ENCODE measurements around the gene TMEM161B.
"Not testable (repeated sequence)": the region's sequence is repeated elsewhere in the genome, so short reads cannot be mapped to it uniquely, and the experiment has no call there.

The TMEM161B gene

DNA sequence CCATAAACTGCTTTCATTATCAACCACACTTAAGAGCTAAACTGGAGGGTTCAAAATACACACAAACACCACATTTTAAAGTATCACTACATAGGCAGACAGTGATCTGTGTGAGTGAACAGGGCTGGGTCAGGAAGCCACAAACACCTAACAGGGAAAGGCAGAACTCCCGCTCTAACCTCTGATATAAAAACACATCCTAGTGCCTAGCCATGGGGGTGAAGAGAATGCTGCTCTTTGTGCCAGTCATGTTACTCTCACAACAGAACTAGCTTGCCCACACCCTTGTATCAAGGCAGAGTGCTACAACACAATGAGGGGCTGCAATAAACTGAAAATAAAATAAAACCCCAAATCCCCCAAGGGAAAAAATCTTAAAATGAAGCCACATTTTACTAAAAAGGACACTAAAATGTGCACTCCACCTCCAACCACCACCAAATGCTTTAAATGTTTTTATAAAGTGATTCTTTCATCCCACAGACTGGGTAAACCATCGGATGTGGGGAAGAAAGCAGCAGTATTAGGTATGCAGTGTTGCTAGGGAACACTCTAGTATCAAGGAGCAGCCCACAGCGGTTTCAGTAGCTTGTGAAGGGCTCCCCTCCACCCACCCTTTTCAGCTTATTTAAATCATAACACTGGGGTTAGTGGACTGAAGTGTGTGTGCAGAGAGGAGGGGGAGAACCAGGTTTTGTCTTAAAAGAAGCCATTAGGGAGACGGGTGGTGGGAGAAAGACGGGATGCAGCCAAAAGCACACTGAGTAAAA lies 64.5 kb downstream of the TMEM161B start:
- Histone ChIP-seq H3K27ac (ENCODE audit: low read depth, low read length) (no peak overlapping the region), H3K9ac (ENCODE audit: low read length) (no peak overlapping the region), H3K27me3 (ENCODE audit: control insufficient read depth, insufficient read depth, low read length) (no peaks in the 10 kb centered on the region), H3K4me3 (ENCODE audit: low read length) (no peak overlapping the region), H3K36me3 (ENCODE audit: control insufficient read depth, insufficient read depth, low read length) (peaks cover 2% of the 10 kb centered on the region), H3K4me1 (ENCODE audit: control insufficient read depth, insufficient read depth, low read length) (no peaks in the 10 kb centered on the region)

DNA sequence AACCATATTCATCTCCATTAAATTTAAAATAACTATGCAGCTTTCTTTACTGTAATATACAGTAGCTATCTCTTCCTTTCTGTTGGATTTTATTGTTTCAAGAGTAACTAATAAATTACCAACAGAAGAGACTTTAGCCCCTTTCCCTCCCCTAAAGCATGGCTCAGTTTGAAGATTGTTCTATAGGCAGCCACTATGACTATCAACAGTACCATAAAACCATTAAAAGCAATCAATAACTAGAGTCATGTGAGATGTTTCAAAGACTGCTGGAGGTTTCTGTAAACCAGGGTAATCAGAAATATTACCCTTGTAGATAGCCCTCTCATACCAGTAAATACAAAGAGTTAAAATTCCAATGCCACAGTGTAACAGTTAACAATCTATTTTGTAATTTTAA lies 73.0 kb downstream of the TMEM161B start:
- Histone ChIP-seq H3K9ac (ENCODE audit: low read length) (no peak overlapping the region), H3K4me3 (ENCODE audit: low read length) (no peak overlapping the region), H3K27ac (ENCODE audit: low read depth, low read length) (no peak overlapping the region), H3K4me1 (ENCODE audit: control insufficient read depth, insufficient read depth, low read length) (no peaks in the 10 kb centered on the region), H3K36me3 (ENCODE audit: control insufficient read depth, insufficient read depth, low read length) (peaks cover 3% of the 10 kb centered on the region), H3K27me3 (ENCODE audit: control insufficient read depth, insufficient read depth, low read length) (no peaks in the 10 kb centered on the region)

GRCh38 chr5:88193896-88194295 lies 74.7 kb downstream of the TMEM161B start:
- Histone ChIP-seq H3K36me3 (ENCODE audit: control insufficient read depth, insufficient read depth, low read length) (peaks cover 9% of the 10 kb centered on the region), H3K27ac (ENCODE audit: low read depth, low read length) (no peak overlapping the region), H3K27me3 (ENCODE audit: control insufficient read depth, insufficient read depth, low read length) (no peaks in the 10 kb centered on the region), H3K4me3 (ENCODE audit: low read length) (no peak overlapping the region), H3K9ac (ENCODE audit: low read length) (no peak overlapping the region), H3K4me1 (ENCODE audit: control insufficient read depth, insufficient read depth, low read length) (no peaks in the 10 kb centered on the region)

GRCh38 chr5:88190106-88190834 lies 78.4 kb downstream of the TMEM161B start:
- Histone ChIP-seq H3K27ac (ENCODE audit: low read depth, low read length) (no peak overlapping the region), H3K9ac (ENCODE audit: low read length) (no peak overlapping the region), H3K36me3 (ENCODE audit: control insufficient read depth, insufficient read depth, low read length) (peaks cover 13% of the 10 kb centered on the region)

GRCh38 chr5:88189484-88189883 lies 79.2 kb downstream of the TMEM161B start:
- H3K27ac ChIP-seq (ENCODE audit: low read depth, low read length); H3K4me1 ChIP-seq (ENCODE audit: control insufficient read depth, insufficient read depth, low read length); H3K27me3 ChIP-seq (ENCODE audit: control insufficient read depth, insufficient read depth, low read length); H3K9ac ChIP-seq (ENCODE audit: low read length); H3K4me3 ChIP-seq (ENCODE audit: low read length): not testable (repeated sequence)
- H3K36me3 ChIP-seq (ENCODE audit: control insufficient read depth, insufficient read depth, low read length): peaks cover 13% of the 10 kb centered on the region

More at GRCh38 chr5:88190106-88190834, 78.4 kb downstream of the TMEM161B start:
- H3K27me3 ChIP-seq (ENCODE audit: control insufficient read depth, insufficient read depth, low read length): no peaks in the 10 kb centered on the region
- no peaks in the 10 kb centered on the region for H3K4me1 ChIP-seq (ENCODE audit: control insufficient read depth, insufficient read depth, low read length)
- no peak overlapping the region for H3K4me3 ChIP-seq (ENCODE audit: low read length)

DNA sequence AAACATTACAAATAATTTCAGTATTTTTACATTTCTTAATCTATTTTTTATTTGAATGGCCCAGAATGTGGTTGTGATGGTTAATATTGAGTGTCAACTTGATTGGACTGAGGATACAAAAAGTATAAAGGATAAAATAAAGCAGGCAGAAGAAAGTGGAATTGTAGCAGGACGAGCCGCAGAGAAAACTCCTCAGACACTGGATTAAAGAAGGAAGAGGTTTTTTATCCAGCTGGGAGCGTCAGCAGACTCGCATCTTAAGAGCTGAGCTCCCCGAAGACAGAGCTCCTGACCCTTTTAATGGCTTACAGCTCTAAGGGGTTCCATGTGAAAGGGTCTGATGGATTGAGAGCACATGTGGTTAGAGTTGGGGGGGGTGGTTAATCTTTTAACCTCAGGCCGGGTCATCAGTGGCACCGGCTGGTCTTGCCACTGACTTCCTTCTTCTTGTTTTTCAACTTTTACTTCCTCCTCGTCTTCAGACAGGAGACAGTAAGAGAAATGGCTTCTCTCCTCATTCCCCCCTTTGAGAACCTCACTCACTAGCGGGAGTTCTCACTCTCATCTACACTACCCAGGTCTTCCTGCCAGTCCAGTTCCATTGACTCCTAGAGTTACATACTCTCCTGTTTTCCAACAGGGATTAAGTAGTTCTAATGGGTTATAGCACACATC lies 80.0 kb downstream of the TMEM161B start:
- Histone ChIP-seq H3K9ac (ENCODE audit: low read length) (no peak overlapping the region), H3K4me1 (ENCODE audit: control insufficient read depth, insufficient read depth, low read length) (no peaks in the 10 kb centered on the region), H3K4me3 (ENCODE audit: low read length) (no peak overlapping the region), H3K27me3 (ENCODE audit: control insufficient read depth, insufficient read depth, low read length) (no peaks in the 10 kb centered on the region), H3K36me3 (ENCODE audit: control insufficient read depth, insufficient read depth, low read length) (peaks cover 10% of the 10 kb centered on the region), H3K27ac (ENCODE audit: low read depth, low read length) (no peak overlapping the region)

- Histone ChIP-seq H3K9ac (ENCODE audit: low read length) (no peak overlapping the region), H3K4me3 (ENCODE audit: low read length) (no peak overlapping the region), H3K27ac (ENCODE audit: low read depth, low read length) (no peak overlapping the region), H3K4me1 (ENCODE audit: control insufficient read depth, insufficient read depth, low read length) (no peaks in the 10 kb centered on the region), H3K27me3 (ENCODE audit: control insufficient read depth, insufficient read depth, low read length) (no peaks in the 10 kb centered on the region), H3K36me3 (ENCODE audit: control insufficient read depth, insufficient read depth, low read length) (no peaks in the 10 kb centered on the region)
These were observed 85.4 kb downstream of the TMEM161B start for GRCh38 chr5:88183255-88183654.

DNA sequence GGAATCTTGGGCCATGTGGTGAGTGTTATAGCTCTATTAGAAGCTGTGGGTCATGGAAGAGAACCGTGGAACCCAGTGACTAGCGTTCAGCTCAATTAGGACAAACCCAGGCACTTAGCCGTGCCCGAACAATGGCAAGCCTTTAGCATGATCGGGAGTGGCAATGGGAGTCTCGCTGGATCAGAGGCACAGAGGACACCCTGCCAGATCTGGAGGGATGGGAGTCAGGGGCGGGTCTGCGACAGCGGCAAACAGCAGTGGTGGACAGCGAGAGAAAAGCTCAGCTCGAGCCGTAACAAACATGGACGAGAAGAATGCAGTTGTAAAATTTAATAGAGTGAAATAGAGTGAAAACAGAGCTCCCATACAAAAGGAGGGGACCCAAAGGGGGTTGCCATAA lies 91.2 kb downstream of the TMEM161B start:
- H3K9ac ChIP-seq (ENCODE audit: low read length); H3K27me3 ChIP-seq (ENCODE audit: control insufficient read depth, insufficient read depth, low read length): not testable (repeated sequence)

GRCh38 chr5:88172847-88173758 lies 95.5 kb downstream of the TMEM161B start:
- no peaks in the 10 kb centered on the region for H3K27me3 ChIP-seq (ENCODE audit: control insufficient read depth, insufficient read depth, low read length)
- no peaks in the 10 kb centered on the region for H3K4me1 ChIP-seq (ENCODE audit: control insufficient read depth, insufficient read depth, low read length)
- no peak overlapping the region for H3K9ac ChIP-seq (ENCODE audit: low read length)
- H3K36me3 ChIP-seq (ENCODE audit: control insufficient read depth, insufficient read depth, low read length): no peaks in the 10 kb centered on the region
- H3K4me3 ChIP-seq (ENCODE audit: low read length): no peak overlapping the region
- no peak overlapping the region for H3K27ac ChIP-seq (ENCODE audit: low read depth, low read length)

More for the DNA sequence above, 91.2 kb downstream of the TMEM161B start:
- not testable (repeated sequence) for H3K4me1 ChIP-seq (ENCODE audit: control insufficient read depth, insufficient read depth, low read length); H3K27ac ChIP-seq (ENCODE audit: low read depth, low read length); H3K36me3 ChIP-seq (ENCODE audit: control insufficient read depth, insufficient read depth, low read length); H3K4me3 ChIP-seq (ENCODE audit: low read length)

DNA sequence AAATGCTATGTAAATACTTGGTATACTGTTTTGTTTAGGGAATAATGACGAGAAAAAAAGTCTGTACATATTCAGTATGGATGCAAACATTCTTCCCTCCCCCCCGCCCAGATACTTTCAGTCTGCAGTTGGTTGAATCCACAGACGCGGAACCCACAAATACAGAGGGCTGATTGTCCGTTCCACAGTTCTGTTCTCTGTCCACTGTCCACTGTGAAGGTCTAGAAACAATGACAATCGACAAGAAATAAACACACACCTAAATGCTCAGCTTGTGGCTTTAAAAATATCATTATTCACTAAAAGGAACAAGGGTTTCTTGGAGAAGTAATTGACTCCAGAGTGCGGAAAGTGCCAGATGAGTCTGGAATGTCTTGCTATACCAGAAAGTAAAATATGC lies 109.1 kb downstream of the TMEM161B start:
- Histone ChIP-seq H3K36me3 (ENCODE audit: control insufficient read depth, insufficient read depth, low read length) (no peaks in the 10 kb centered on the region), H3K4me3 (ENCODE audit: low read length) (no peak overlapping the region), H3K27me3 (ENCODE audit: control insufficient read depth, insufficient read depth, low read length) (no peaks in the 10 kb centered on the region), H3K4me1 (ENCODE audit: control insufficient read depth, insufficient read depth, low read length) (no peaks in the 10 kb centered on the region), H3K9ac (ENCODE audit: low read length) (no peak overlapping the region), H3K27ac (ENCODE audit: low read depth, low read length) (no peak overlapping the region)

GRCh38 chr5:88158056-88158455 lies 110.6 kb downstream of the TMEM161B start:
- no peak overlapping the region for H3K27ac ChIP-seq (ENCODE audit: low read depth, low read length)
- no peak overlapping the region for H3K9ac ChIP-seq (ENCODE audit: low read length)
- H3K4me3 ChIP-seq (ENCODE audit: low read length): no peak overlapping the region
- H3K36me3 ChIP-seq (ENCODE audit: control insufficient read depth, insufficient read depth, low read length): no peaks in the 10 kb centered on the region
- no peaks in the 10 kb centered on the region for H3K27me3 ChIP-seq (ENCODE audit: control insufficient read depth, insufficient read depth, low read length)
- H3K4me1 ChIP-seq (ENCODE audit: control insufficient read depth, insufficient read depth, low read length): no peaks in the 10 kb centered on the region

- Histone ChIP-seq H3K4me1 (ENCODE audit: control insufficient read depth, insufficient read depth, low read length) (no peaks in the 10 kb centered on the region), H3K27ac (ENCODE audit: low read depth, low read length) (no peak overlapping the region), H3K27me3 (ENCODE audit: control insufficient read depth, insufficient read depth, low read length) (no peaks in the 10 kb centered on the region), H3K4me3 (ENCODE audit: low read length) (no peak overlapping the region), H3K9ac (ENCODE audit: low read length) (no peak overlapping the region), H3K36me3 (ENCODE audit: control insufficient read depth, insufficient read depth, low read length) (no peaks in the 10 kb centered on the region)
These were observed 113.8 kb downstream of the TMEM161B start for GRCh38 chr5:88154891-88155290.
